Measurements from ENCODE around the gene SPSB4.

Gene SPSB4

DNA sequence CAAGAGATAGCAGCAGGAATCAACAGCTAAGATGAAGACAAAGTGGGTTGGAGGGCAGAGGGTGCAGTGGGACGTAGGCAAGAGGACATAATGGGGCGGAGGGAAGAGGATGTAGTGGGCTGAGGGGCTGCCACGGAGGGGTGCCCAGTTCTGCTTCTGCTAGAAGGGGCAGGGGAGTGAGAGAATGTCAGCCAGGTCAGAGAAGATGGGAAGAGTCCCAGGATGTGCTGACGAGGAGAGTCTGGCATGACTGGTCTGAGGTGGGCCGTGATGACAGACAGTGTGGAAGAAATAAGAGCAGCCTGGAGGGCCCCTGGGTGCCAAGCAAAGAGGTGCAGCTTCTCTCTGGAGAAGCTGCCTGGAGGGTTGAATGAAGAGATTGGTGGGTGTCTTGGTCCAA lies 4.0 kb downstream of the SPSB4 start:
- DNase-seq, result no peak

DNA sequence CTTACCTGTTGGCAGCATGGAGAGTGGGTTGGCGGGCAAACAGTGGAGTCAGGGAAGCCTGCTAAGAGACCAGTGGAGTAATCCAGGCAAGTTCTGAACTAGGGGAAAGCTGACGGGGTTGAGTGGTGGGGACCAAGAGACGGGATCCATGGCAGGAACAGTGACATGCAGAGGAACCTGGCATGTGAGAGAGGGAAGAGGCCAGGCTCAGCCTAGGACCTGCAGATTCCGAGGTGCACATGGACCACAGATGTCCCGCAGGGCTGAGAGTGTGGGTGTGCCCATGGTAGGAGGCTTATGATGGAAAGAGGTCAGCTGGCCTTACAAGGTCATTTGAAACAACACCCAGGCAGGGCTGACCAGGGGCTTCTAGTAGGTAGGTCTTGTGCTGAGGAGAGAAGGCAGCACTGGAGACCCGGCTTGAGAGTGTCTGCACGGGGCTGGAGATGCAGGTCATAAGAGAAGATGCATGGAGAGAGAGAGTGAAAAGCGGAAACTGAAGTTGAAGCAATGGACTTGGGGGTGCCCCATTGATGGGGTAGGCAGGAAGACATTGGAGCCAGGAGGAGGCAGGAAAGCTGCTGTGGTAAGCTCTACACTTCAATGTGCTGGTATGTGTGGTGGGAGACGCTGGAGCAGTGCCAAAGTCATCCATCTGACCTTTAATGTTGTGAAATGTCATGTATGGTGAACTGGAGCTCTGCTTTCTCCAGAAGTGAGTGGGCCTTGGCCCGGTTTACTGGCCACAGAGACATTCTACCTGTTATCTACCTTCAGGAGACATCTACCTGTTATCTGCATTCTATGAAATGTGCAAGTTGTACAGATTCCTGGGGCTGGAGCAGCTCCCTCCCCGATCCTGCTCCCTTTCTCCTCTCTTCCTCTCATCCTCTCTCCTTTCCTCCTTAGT lies 4.6 kb downstream of the SPSB4 start:
- DNase-seq, result no peak

DNA sequence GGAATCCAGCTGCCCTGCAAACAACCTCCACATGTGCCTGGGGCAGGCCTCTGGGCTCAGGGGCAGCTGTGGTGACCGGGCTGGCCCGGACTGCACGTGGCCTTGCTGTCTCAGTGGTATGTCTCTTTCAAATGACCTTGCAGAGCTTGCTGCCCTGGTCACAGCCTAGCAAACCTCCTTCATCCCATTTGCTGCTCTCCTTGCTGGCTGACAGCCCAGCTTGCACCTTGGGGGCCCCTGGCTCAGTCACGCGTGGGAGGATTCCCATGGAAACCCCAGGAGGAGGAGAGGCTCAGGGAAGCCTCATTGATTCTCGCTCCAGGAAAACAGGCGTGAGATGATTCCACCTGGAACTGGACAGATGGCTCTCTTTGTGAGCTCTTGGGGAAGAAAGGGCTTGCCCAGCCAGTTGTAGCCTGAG lies 5.6 kb downstream of the SPSB4 start:
- DNase-seq, result no peak

DNA sequence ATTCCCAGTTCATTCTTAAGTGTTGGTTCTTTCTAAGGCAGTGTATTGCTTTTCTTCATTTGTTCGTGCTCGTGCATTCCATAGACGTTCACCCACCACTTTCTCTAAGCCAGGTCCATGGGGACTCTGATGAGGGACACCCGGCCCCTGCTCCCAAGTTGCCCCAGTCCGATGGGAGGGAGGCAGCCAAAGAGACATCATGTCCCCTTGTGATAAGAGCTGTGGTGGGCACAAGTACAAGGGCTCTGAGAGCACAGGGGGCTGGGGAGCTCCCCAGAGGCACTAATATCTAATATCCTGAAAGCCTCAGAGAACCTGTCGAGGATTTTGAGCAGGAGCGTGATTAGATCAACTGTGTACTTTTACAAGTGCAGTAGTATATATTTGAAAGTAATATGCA lies 6.3 kb downstream of the SPSB4 start:
- DNase-seq, result no peak

DNA sequence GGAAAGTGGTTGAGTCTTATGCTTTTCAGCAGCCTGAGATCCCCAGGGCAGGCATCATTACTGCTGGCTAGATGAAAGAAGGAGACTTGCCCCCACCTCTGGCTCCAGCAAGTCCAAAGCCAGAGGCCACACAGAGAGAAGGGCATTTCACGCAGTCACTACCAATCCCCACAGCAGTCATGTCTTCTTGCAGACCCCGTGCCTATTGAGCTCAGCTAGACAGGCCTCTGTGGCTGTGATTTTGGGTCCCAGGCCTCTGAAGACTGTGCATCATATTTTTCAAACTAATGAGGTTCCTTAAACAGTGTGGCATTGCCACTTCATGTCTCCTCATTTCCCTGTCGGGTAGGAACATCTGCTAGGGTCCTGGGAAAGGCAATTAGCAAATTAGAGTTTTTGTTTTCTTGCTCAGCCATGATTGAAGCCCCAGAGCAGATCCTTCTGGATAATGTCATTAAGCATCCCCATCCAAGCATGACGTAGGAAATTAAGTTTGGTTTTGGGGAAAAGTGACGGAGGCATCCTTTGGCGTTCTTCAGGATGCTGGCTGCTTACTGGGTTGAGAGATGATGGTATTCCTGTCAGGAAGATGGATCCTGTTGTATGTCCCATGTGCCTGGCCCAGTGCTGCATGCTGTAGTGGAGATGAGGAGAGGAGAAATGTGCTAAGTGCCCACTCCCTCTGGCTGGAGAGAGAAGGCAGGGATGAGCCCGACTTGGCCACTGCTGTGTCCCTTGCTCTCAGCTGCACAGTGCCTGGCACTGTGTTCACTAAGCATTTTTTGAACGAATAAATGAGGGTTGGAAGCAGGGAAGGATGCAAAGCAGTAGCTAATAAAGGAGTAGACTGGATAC lies 7.0 kb downstream of the SPSB4 start:
- no peak for DNase-seq

DNA sequence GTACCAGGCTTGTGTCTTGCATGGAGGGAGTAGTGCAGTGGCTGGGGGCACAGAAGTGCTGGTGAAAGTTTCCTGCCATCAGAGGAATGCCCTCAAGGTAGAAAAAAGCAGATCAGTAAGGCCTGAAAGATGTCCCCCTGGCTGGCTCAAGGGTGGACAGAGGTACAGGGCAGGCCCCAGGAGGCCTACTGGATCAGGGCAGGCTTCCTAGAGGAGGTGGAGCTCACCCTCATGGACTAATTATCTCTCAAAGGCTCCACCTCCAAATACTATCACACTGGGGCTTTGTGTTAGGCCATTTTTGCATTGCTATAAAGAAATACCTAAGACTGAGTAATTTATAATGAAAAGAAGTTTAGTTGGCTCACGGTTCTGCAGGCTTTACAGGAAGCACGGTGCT lies 7.8 kb downstream of the SPSB4 start:
- no peak for DNase-seq

DNA sequence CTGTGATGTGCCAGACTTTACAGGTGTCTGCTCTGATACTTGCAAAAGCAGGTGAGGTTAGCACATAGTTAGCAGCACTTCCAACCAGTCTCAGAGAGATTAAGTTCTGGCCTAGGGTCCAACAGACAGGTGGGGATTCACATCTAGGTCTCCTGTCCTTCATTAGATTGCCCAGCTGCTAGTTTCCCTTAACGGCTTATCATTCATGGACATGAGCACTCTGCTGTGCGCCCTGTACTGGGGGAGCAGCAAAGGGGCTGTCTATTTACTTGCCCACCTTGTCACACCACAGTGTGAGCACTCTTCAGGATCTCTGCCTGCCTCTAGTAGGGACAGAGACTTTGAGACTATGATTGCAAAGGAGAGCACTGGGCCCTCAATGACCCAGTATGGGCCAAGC lies 8.7 kb downstream of the SPSB4 start:
- DNase-seq, result no peak

DNA sequence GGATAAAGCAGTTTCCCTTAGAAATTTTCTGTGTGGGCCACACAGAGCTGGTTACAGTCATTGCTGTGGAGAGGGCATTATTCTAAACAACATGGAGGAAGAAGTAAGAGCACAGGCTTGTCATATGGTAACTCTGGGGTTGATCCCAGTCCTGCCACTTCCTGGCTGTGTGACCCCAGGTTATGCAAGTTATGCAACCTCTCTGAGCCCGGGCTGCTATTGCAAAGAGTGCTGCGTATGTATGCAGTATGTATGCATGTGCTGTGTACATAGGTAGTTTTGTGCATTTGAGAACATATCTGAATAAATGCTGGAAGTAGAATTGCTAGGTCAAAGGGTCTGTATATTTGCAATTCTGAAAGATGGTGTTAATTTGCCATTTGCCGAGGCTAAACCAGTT lies 9.2 kb downstream of the SPSB4 start:
- DNase-seq, result no peak

DNA sequence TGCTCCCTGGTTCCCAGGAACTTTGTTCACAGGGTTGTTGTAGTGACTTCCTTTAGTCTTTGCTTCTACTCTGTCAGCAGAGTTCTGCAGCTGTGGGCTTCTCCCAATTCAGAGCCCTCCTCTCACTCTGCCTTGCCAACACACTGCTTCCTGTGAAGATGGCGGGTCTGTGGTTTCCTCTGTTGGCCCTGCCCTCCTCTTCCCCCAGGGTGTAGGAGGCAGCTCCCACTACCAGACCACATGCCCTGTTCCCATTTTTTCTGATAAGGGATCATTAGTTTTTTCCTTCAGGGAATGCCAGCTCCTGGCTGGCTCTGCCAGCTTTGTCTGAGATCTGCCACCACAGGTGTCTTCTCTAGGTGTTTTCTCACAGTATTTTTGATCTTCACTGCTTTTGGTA lies 12.7 kb downstream of the SPSB4 start:
- DNase-seq, result no peak

DNA sequence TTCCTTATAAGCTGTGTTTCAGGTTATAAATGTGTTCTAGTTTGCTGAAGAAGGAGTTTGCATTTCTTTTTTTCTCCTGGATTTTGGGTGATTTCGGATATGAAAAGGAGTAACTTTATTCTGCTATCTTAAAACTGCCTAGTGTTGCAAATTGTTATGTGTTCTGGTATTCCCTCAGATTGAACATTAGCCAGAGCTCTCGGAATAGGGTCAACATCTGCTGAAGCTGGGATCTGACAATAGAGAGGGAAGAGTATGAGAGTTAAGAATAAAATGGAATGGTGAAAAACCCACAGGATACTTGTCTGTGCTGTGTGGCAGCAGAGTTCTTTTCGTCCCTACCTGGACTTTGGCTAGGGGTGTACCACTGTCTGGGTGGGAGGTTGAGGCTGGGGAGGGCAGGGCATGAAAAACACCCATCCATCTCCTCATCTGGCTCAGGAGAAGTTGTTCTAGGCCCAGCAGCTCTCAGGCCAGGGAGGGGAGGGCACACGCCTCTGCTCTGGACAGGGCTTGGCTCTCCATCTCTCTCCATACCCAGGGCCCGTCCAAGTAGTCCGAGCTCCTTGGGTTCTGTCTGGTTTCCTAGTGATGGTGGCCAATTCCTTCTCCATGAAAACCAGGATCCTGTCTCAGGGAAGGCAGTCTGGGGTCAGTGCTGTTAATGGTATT lies 13.2 kb downstream of the SPSB4 start:
- DNase-seq, result no peak

DNA sequence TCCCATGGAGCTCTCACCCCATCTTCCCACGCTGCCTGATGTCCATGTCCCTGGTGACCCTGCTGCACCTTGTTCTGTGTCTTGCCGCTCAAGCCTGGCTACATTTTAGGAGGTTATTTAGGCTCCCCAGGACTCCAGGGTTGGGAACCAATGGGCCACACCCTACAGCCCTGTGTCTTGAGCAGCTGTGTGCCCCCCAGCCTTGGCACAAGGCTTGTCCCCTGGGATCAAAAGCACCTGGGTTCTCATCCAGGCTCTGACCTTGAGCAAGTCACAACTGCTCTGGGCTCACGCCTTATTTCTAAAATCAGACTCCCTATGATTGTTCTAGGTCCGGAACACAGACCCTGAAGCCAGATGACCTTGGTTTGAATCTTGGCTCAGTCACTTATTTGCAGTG lies 14.1 kb downstream of the SPSB4 start:
- DNase-seq, result no peak

DNA sequence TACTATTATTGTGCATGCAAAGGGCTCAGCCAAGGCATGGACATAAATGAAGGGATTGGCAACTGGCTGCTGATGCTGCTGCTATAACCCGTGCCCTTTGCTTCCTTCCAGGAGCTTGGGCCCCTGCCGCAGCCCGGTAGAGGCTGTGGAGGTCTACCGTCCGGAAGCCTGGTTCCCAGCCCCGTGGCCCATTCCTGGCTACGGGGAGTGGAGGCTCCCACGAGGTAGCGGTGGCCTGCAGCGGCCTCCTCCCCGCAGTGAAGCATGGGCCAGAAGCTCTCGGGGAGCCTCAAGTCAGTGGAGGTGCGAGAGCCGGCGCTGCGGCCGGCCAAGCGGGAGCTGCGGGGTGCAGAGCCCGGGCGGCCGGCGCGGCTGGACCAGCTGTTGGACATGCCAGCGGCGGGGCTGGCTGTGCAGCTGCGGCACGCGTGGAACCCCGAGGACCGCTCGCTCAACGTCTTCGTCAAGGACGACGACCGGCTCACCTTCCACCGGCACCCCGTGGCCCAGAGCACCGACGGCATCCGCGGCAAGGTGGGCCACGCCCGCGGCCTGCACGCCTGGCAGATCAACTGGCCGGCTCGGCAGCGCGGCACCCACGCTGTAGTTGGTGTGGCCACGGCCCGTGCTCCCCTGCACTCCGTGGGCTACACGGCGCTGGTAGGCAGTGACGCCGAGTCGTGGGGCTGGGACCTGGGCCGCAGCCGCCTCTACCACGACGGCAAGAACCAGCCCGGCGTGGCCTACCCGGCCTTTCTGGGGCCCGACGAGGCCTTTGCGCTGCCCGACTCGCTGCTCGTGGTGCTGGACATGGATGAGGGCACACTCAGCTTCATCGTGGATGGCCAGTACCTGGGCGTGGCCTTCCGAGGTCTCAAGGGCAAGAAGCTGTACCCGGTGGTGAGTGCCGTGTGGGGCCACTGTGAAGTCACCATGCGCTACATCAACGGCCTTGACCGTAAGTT lies 15.0 kb downstream of the SPSB4 start:
- DNase-seq, result no peak

DNA sequence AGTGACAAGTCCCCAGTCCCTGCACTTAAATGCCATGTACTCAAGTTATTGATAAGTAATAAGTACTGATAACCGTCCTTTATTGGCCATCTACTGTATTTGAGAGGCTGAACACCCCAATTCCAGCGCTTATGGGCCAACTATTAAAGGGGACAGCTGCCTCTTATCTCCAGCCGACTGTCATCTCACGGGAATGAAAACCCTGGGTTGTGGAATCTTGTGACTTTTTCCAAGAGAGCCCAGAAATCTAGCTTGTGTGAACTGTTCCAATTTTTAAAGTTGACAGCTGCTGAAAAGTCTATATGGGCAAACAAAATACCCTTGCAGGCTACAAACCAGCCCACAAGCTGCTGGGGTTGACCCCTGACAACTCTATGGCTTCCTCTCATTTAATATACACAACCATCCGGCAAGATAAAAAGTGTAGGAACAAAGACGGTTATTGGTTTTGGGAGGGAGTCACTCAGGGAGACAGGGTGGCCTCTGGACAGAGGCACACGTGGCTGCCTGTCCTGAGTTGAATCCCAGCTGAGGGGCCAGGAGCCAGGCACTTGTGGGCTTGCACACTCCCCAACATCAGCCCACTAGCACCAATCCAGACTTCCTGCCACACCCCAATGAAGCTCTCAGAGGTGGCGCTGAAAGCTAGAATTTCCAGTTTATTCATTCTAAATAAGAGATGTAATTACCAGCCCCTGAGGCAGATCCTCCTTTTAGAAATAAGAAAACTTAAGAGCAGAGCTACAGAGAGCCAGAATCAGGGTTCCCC lies 16.2 kb downstream of the SPSB4 start:
- no peak for DNase-seq

DNA sequence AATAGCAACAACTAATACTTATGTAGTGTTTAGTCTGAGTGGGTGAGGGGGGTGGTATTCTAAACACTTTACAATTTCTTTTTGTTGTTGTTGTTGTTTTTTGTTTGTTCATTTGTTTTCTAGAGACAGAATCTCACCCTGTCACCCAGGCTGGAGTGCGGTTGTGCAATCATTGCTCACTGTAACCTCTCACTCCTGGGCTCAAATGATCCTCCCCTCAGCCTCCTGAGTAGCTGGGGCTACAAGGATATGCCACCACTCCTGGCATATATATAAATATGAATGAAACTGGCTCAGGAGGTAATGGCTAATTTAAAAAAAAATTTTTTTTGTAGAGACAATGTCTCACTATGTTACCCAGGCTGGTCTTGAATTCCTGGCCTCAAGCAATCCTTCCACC lies 19.1 kb downstream of the SPSB4 start:
- no peak for DNase-seq

DNA sequence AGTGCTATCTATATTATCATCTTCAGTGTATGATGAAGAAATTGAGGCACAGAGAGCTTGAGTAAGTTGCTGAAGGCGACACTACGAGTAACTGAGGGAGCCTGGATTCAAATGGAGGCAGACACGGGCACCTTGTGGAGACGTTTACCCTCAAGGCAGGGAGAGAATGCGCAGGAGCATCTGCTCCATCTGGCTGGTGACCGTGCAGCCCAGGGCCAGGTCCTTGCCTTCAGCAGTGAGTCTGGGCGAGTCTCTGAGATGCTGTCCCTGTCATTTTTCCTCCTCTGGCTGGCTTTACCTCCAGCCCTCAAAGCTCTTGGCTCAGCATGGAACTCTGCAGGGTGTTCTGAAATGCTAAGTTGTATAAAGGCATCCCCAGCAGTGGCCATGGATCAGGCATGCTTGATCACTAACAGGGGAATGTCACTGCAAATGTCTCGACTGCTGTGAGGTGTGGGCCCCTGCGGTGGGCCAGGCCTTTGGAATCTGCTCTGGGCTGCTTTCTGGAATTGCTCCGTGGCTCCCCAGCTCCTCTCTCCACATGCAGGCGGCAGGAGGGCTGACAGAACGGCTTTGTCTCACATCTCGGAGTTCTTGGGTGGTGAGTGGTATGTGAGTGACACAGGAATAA lies 19.7 kb downstream of the SPSB4 start:
- no peak for DNase-seq

DNA sequence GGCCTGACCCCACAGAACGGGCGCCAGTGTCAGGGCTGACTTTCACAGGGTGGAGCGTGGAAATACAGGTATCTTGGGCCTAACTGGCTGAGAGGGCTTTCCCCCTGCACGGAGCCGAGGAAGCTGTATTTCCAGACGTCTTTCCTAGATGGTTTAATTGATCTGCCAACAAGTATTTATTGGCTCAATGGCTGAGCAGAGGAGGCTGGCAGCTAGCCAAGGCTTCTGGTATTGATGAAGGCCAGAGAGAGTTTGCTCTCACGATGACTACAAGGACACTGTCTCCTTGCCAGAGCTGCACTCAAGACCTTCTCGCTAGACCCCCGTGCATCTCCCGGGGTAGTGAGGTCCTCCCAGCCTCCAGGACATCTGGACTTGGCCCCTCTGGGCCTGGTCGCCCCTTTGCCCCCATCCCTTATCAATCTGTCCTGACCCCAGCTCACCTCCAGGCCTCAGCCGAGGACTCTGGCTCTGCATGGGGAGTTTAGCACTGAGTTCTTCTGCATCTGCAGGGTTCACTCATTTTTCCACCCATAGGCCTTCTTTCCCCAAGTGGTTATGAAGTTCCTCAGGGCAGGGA lies 20.6 kb downstream of the SPSB4 start:
- no peak for DNase-seq

DNA sequence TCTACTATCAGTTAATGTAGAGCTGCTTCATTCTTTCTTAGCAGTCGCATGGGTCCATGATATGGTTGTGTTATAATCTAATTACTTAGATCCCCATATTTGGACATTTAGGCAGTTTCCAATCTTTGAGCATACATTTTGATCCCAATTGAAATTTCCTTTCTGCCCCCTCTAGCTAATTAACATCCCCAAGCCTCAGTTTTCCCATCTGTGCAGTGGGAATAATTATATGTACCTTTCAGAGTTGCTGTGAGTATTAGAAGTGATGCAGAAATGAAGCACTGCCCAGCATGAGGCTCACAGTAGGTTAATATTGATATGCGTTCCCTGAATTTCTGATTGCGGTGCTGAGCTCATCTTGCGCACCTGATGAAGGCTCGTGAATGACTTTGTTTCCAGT lies 21.8 kb downstream of the SPSB4 start:
- DNase-seq, result no peak

DNA sequence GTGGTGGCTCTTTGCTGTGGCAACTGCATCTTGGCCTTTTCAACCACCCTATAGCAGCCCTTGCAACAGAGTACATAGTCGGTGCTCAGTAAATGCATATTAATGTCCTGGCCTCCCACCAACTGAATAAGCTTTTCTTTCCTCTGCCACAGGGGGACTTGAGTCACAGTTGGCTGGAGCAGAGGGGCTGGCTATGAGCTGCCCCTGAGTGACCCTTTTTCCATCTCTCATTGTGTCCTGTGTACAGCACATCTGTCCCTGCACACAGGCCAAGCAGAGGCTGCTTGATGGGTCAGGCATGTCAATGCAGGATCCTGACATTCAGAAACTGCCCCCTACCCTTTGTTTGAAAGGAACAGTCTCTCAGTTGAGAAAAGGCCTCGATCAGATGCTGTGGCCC lies 22.4 kb downstream of the SPSB4 start:
- DNase-seq, result no peak

DNA sequence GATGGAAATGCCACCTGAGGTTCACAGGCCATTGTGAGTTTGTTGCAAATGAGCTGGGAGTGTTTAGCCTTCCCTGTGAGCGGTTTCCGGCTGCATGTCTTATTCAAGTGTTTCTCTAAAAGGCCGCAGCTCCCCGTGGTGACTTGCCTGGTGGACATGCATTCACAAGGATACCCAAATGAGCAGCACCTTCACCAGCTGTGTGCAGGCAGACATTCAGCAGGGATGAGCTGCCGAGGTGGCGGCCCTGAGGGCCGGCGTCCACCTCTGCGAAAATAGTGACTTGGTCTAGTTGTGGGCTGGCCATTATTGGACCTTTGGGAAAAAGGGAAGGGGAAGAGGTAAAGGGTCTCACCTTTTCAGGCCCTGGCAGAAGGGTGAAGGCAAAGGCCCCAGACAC lies 23.4 kb downstream of the SPSB4 start:
- no peak for DNase-seq

DNA sequence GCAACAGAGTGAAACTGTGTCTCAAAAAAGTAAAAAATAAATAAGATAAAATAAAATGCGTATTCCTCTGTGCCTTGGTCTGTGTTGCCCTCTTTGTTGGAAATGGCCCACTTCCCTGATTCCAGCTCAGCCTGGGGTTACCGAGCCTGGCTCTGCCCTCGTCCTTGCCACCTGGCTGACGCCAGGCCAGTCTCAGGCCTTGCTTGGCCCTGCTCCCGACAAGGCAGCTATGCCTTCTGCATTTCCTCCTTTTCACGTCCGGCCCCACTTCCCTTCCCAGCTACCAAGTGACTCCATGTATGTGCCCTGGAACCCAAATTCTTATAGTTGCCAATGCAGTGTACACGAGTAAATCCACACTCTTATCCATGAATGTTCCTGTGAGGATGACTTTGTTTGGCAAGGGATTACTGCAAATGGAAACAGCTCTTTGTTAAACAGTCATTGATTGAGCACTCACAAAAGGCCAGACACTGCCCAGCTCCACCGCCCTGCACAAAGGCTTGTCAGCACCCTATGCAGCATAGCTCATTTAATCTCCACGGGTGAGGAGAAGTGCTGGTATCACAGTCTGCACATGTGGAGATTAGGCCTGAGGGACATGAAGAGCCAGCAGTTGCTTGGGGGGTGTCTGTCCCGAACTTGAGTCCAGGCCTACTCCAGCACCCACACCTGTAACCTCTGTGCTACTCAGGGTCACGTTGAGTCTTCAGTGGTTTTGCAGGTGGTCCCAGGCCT lies 25.1 kb downstream of the SPSB4 start:
- DNase-seq, result no peak

All from fibroblast of skin of abdomen (primary cell).